ENCODE results near the gene DOCK4.

Gene DOCK4

DNA sequence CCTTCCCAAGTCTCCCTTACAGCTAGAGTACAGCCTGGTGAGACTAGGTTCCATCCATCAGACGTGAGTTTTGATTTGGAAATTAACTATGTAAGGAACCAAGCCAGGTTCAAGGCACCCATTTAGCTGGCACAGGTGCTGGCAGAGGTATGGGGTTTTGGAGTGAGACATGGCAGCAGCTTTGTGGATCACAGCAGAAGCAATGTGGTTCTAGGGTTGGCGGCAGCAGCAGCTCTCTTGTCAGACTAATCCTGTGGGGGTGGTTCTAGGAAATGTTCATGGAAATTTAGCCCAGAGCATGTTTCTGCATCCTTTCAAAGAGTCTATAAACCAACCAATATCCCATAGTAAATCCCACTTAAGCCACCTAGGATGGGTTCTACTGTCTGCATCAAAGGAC is 142.2 kb downstream of the DOCK4 start:
- no peaks in the 10 kb centered on the region for H3K36me3 ChIP-seq (ENCODE audit: low read depth)
- H3K9me3 ChIP-seq (ENCODE audit: severe bottlenecking): no peaks in the 10 kb centered on the region
- no peaks in the 10 kb centered on the region for H3K27me3 ChIP-seq (ENCODE audit: insufficient read depth, poor library complexity, severe bottlenecking)
- TF ChIP-seq, protein P1, sequence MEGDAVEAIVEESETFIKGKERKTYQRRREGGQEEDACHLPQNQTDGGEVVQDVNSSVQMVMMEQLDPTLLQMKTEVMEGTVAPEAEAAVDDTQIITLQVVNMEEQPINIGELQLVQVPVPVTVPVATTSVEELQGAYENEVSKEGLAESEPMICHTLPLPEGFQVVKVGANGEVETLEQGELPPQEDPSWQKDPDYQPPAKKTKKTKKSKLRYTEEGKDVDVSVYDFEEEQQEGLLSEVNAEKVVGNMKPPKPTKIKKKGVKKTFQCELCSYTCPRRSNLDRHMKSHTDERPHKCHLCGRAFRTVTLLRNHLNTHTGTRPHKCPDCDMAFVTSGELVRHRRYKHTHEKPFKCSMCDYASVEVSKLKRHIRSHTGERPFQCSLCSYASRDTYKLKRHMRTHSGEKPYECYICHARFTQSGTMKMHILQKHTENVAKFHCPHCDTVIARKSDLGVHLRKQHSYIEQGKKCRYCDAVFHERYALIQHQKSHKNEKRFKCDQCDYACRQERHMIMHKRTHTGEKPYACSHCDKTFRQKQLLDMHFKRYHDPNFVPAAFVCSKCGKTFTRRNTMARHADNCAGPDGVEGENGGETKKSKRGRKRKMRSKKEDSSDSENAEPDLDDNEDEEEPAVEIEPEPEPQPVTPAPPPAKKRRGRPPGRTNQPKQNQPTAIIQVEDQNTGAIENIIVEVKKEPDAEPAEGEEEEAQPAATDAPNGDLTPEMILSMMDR (IDR thresholded peaks at IDR 0.05; ENCODE audit: poor library complexity, severe bottlenecking): no peak
- H3K27ac ChIP-seq (ENCODE audit: poor library complexity, severe bottlenecking): no peak overlapping the region
- no peak overlapping the region for H3K4me3 ChIP-seq (ENCODE audit: severe bottlenecking)
- peaks cover 12% of the 10 kb centered on the region for H3K4me1 ChIP-seq (ENCODE audit: insufficient read depth, poor library complexity, severe bottlenecking)
- ATAC-seq (ENCODE audit: low read depth) (no peak), DNase-seq (ENCODE audit: low spot score) (no peak)

DNA sequence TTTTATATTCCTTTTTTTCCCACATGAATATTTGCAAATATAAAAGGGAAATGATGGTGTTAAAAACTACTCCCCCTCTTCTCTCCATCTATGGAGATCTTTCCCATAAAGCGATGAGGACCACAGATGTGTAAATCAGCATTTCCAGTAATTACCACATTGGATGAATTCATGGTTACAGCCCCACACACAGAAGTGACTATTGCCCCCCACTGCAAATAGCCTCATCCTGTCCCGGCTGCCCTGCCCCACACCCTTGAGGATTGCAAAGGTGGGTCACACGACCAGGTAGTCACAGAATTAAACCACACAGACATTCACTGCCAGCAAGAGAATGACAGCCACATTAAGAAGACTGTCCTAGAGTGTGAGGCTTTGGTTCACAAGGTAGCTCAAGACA is 145.1 kb downstream of the DOCK4 start:
- Histone ChIP-seq H3K4me3 (ENCODE audit: severe bottlenecking) (no peak overlapping the region), H3K9me3 (ENCODE audit: severe bottlenecking) (no peaks in the 10 kb centered on the region), H3K27me3 (ENCODE audit: insufficient read depth, poor library complexity, severe bottlenecking) (no peaks in the 10 kb centered on the region), H3K27ac (ENCODE audit: poor library complexity, severe bottlenecking) (no peak overlapping the region), H3K36me3 (ENCODE audit: low read depth) (no peaks in the 10 kb centered on the region), H3K4me1 (ENCODE audit: insufficient read depth, poor library complexity, severe bottlenecking) (no peaks in the 10 kb centered on the region)
- TF ChIP-seq, protein P1 (IDR thresholded peaks at IDR 0.05; ENCODE audit: poor library complexity, severe bottlenecking): no peak
- ATAC-seq (ENCODE audit: low read depth) (no peak), DNase-seq (ENCODE audit: low spot score) (no peak)

DNA sequence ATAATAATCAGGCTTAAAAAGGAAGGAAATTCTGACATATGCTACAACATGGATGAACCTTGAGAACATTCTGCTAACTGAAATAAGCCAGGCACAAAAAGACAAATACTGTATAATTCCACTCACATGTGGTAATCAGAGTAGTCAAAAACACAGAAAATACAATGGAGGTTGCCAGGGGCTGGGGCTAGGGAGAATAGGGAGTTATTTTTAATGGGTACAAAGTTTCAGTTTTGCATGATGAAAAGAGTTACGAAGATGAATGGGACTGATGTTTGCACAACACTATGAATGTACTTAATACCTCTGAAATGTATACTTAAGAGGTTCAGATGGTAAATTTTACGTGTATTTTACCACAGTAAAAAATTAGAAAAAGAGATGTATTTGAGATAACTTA is 145.6 kb downstream of the DOCK4 start:
- H3K36me3 ChIP-seq (ENCODE audit: low read depth): no peaks in the 10 kb centered on the region
- DNase-seq (ENCODE audit: low spot score): no peak
- H3K9me3 ChIP-seq (ENCODE audit: severe bottlenecking): no peaks in the 10 kb centered on the region
- ATAC-seq (ENCODE audit: low read depth): no peak
- no peaks in the 10 kb centered on the region for H3K27me3 ChIP-seq (ENCODE audit: insufficient read depth, poor library complexity, severe bottlenecking)
- H3K4me3 ChIP-seq (ENCODE audit: severe bottlenecking): no peak overlapping the region
- TF ChIP-seq, protein P1 (IDR thresholded peaks at IDR 0.05; ENCODE audit: poor library complexity, severe bottlenecking): no peak
- H3K4me1 ChIP-seq (ENCODE audit: insufficient read depth, poor library complexity, severe bottlenecking): no peaks in the 10 kb centered on the region
- H3K27ac ChIP-seq (ENCODE audit: poor library complexity, severe bottlenecking): no peak overlapping the region

GRCh38 chr7:112059675-112060074 is 146.5 kb downstream of the DOCK4 start:
- no peak overlapping the region for H3K4me3 ChIP-seq (ENCODE audit: severe bottlenecking)
- no peaks in the 10 kb centered on the region for H3K36me3 ChIP-seq (ENCODE audit: low read depth)
- DNase-seq (ENCODE audit: low spot score) (no peak), ATAC-seq (ENCODE audit: low read depth) (no peak)
- TF ChIP-seq, protein P1 (IDR thresholded peaks at IDR 0.05; ENCODE audit: poor library complexity, severe bottlenecking): no peak
- H3K27ac ChIP-seq (ENCODE audit: poor library complexity, severe bottlenecking): no peak overlapping the region
- no peaks in the 10 kb centered on the region for H3K4me1 ChIP-seq (ENCODE audit: insufficient read depth, poor library complexity, severe bottlenecking)
- no peaks in the 10 kb centered on the region for H3K27me3 ChIP-seq (ENCODE audit: insufficient read depth, poor library complexity, severe bottlenecking)
- no peaks in the 10 kb centered on the region for H3K9me3 ChIP-seq (ENCODE audit: severe bottlenecking)

- H3K4me1 ChIP-seq (ENCODE audit: insufficient read depth, poor library complexity, severe bottlenecking): no peaks in the 10 kb centered on the region
- H3K27ac ChIP-seq (ENCODE audit: poor library complexity, severe bottlenecking): no peak overlapping the region
- ATAC-seq (ENCODE audit: low read depth) (no peak), DNase-seq (ENCODE audit: low spot score) (no peak)
- H3K36me3 ChIP-seq (ENCODE audit: low read depth): no peaks in the 10 kb centered on the region
- TF ChIP-seq, protein P1 (IDR thresholded peaks at IDR 0.05; ENCODE audit: poor library complexity, severe bottlenecking): no peak
- H3K27me3 ChIP-seq (ENCODE audit: insufficient read depth, poor library complexity, severe bottlenecking): no peaks in the 10 kb centered on the region
- H3K4me3 ChIP-seq (ENCODE audit: severe bottlenecking): no peak overlapping the region
- H3K9me3 ChIP-seq (ENCODE audit: severe bottlenecking): no peaks in the 10 kb centered on the region
Observed at GRCh38 chr7:112058686-112059085, 147.5 kb downstream of the DOCK4 start.

Measured in RWPE2 (cell line).